MM.1S (cell line): ENCODE measurements around the gene ENOX1.

Experiments used
- DNase-seq: peaks from one replicate; pipeline ENCODE4 v3.0.0-alpha.2; 2015
- H2AFZ ChIP-seq: fragments of 300-600 bp; sonication (generic); 2 replicates; pipeline ENCODE4 v1.6.0; 2016; ENCODE audit warnings: antibody characterized with exemption, low read length
- H3F3A ChIP-seq: fragments of 300-600 bp; sonication (generic); 2 replicates; pipeline ENCODE4 v1.6.1; 2016; ENCODE audit warnings: mild to moderate bottlenecking, antibody characterized with exemption, low read length, moderate library complexity, mixed read lengths; ENCODE audit not compliant: insufficient read depth
- H3K27ac ChIP-seq: fragments of 300-600 bp; sonication (generic); 2 replicates; pipeline ENCODE4 v1.5.1; 2016; ENCODE audit warnings: mild to moderate bottlenecking, low read length
- H3K27me3 ChIP-seq: fragments of 300-600 bp; sonication (generic); replicated peaks from 2 replicates; pipeline ENCODE4 v1.6.0; 2016; ENCODE audit warnings: low read length; ENCODE audit not compliant: insufficient read depth
- H3K36me3 ChIP-seq: fragments of 300-600 bp; sonication (generic); replicated peaks from 2 replicates; pipeline ENCODE4 v1.6.1; 2016; ENCODE audit warnings: mild to moderate bottlenecking, low read length, mixed read lengths; ENCODE audit not compliant: insufficient read depth
- H3K4me1 ChIP-seq: fragments of 300-600 bp; sonication (generic); 2 replicates; pipeline ENCODE4 v1.6.1; 2016; ENCODE audit warnings: low read length, mixed read lengths
- H3K4me2 ChIP-seq: fragments of 300-600 bp; sonication (generic); 2 replicates; pipeline ENCODE4 v1.6.0; 2016; ENCODE audit warnings: low read depth, low read length
- H3K4me3 ChIP-seq: fragments of 300-600 bp; sonication (generic); 2 replicates; pipeline ENCODE4 v1.5.1; 2016; ENCODE audit warnings: low read length, mixed read lengths
- H3K79me2 ChIP-seq: fragments of 300-600 bp; sonication (generic); 2 replicates; pipeline ENCODE4 v1.6.1; 2016; ENCODE audit warnings: mixed run types, low read length, mixed read lengths
- H3K9ac ChIP-seq: fragments of 300-600 bp; sonication (generic); 2 replicates; pipeline ENCODE4 v1.6.1; 2016; ENCODE audit warnings: low read length, mixed read lengths
- H3K9me2 ChIP-seq: fragments of 300-600 bp; sonication (generic); replicated peaks from 2 replicates; pipeline ENCODE4 v1.6.1; 2016; ENCODE audit warnings: mild to moderate bottlenecking, low read length, mixed read lengths; ENCODE audit not compliant: insufficient read depth
- H3K9me3 ChIP-seq: fragments of 300-600 bp; sonication (generic); replicated peaks from 2 replicates; pipeline ENCODE4 v1.6.1; 2016; ENCODE audit warnings: mild to moderate bottlenecking, low read length, mixed read lengths; ENCODE audit not compliant: insufficient read depth
- H4K20me1 ChIP-seq: fragments of 300-600 bp; sonication (generic); 2 replicates; pipeline ENCODE4 v1.6.1; 2016; ENCODE audit warnings: mild to moderate bottlenecking, low read length, moderate library complexity, mixed read lengths; ENCODE audit not compliant: insufficient read depth
- CTCF ChIP-seq: fragments of 300-600 bp; sonication (generic); IDR thresholded peaks from 2 replicates; pipeline ENCODE4 v1.5.1; 2016; ENCODE audit warnings: antibody characterized with exemption, low read length, mixed read lengths
- EZH2 ChIP-seq: fragments of 300-600 bp; sonication (generic); optimal IDR thresholded peaks from 2 replicates; pipeline ENCODE3; 2017; ENCODE audit warnings: low read depth, mild to moderate bottlenecking, antibody characterized with exemption, low read length, mixed read lengths
- EZH2phosphoT487 ChIP-seq: fragments of 300-600 bp; sonication (generic); IDR thresholded peaks from 2 replicates; pipeline ENCODE4 v1.6.1; 2018; ENCODE audit warnings: antibody characterized with exemption, low read length

The ENOX1 gene

GRCh38 chr13:43529796-43530195 lies 257.0 kb downstream of the ENOX1 start:
- Histone ChIP-seq H3K4me1 (no peaks in the 10 kb centered on the region), H3K36me3 (no peaks in the 10 kb centered on the region), H2AFZ (no peak overlapping the region), H3K9me3 (no peaks in the 10 kb centered on the region), H3K9me2 (no peaks in the 10 kb centered on the region), H3F3A (no peaks in the 10 kb centered on the region), H3K4me2 (no peak overlapping the region), H4K20me1 (no peaks in the 10 kb centered on the region), H3K79me2 (no peaks in the 10 kb centered on the region), H3K27me3 (no peaks in the 10 kb centered on the region), H3K4me3 (no peak overlapping the region), H3K27ac (no peak overlapping the region), H3K9ac (no peak overlapping the region)
- DNase-seq = no peak
- no peak for TF ChIP-seq EZH2
- TF ChIP-seq CTCF = no peak
- no peak for TF ChIP-seq EZH2phosphoT487

GRCh38 chr13:43528992-43529391 lies 257.8 kb downstream of the ENOX1 start:
- Histone ChIP-seq H4K20me1 (no peaks in the 10 kb centered on the region), H3K9me2 (no peaks in the 10 kb centered on the region), H3K27ac (no peak overlapping the region), H3F3A (no peaks in the 10 kb centered on the region), H3K4me2 (no peak overlapping the region), H2AFZ (no peak overlapping the region), H3K9ac (no peak overlapping the region), H3K79me2 (no peaks in the 10 kb centered on the region), H3K27me3 (no peaks in the 10 kb centered on the region), H3K4me1 (no peaks in the 10 kb centered on the region), H3K4me3 (no peak overlapping the region), H3K36me3 (no peaks in the 10 kb centered on the region), H3K9me3 (no peaks in the 10 kb centered on the region)
- DNase-seq = no peak
- TF ChIP-seq EZH2 (no peak), EZH2phosphoT487 (no peak), CTCF (no peak)

- DNase-seq = no peak
Measured at GRCh38 chr13:43522788-43523187, 264.0 kb downstream of the ENOX1 start.

More at GRCh38 chr13:43522788-43523187, 264.0 kb downstream of the ENOX1 start:
- H3K4me3 ChIP-seq = no peak overlapping the region
- H3K9ac ChIP-seq = no peak overlapping the region
- no peak overlapping the region for H3K27ac ChIP-seq
- H3K9me2 ChIP-seq = no peaks in the 10 kb centered on the region
- H3K4me2 ChIP-seq = no peak overlapping the region
- H3K4me1 ChIP-seq = no peaks in the 10 kb centered on the region
- no peaks in the 10 kb centered on the region for H4K20me1 ChIP-seq
- H3K9me3 ChIP-seq = no peaks in the 10 kb centered on the region
- TF ChIP-seq EZH2 = no peak
- no peak for TF ChIP-seq EZH2phosphoT487
- no peak for TF ChIP-seq CTCF
- no peak overlapping the region for H2AFZ ChIP-seq
- H3K79me2 ChIP-seq = no peaks in the 10 kb centered on the region
- no peaks in the 10 kb centered on the region for H3K27me3 ChIP-seq
- no peaks in the 10 kb centered on the region for H3K36me3 ChIP-seq
- no peaks in the 10 kb centered on the region for H3F3A ChIP-seq
